Thoracic aorta (tissue), 2 donors: Measurements from ENCODE around the gene SSRP1. TPM values are rescaled to one million over a fixed set of nuclear protein-coding genes. Genes with fewer than 3 reads are reported as not detected.

Source experiments
- ATAC-seq: fragments of 150-250 bp; one replicate; pipeline ENCODE4 v1.8.0; 2017; ENCODE audit warnings: low read depth; ENCODE audit not compliant: insufficient number of reproducible peaks, low FRiP score
- DNase-seq: peaks from one replicate; pipeline ENCODE4 v3.0.0-alpha.2; 2020; ENCODE audit warnings: low spot score
- H3K27ac ChIP-seq, 2 donors: fragments of 200-600 bp; sonication (generic); 1 replicate in 1 of 2; 2 replicates in 1 of 2; pipeline ENCODE4 v1.5.1; 2016; ENCODE audit warnings: mild to moderate bottlenecking in 2 of 2, moderate library complexity in 2 of 2
- H3K27me3 ChIP-seq: fragments of 200-600 bp; sonication (generic); replicated peaks from 2 replicates; pipeline ENCODE4 v1.6.0; 2016; ENCODE audit warnings: mild to moderate bottlenecking; ENCODE audit not compliant: insufficient read depth
- H3K36me3 ChIP-seq: fragments of 200-600 bp; sonication (generic); one replicate; pipeline ENCODE4 v1.5.1; 2016
- H3K4me1 ChIP-seq, 2 donors: fragments of 200-600 bp; sonication (generic); 1 replicate in 1 of 2; 2 replicates in 1 of 2; pipeline versions ENCODE4 v1.5.1 to v1.6.0; 2016; ENCODE audit warnings: low read depth in 2 of 2, mild to moderate bottlenecking in 1 of 2; ENCODE audit not compliant: control insufficient read depth in 1 of 2
- H3K4me3 ChIP-seq: fragments of 200-600 bp; sonication (generic); 2 replicates; pipeline ENCODE4 v1.5.1; 2016; ENCODE audit warnings: mild to moderate bottlenecking
- H3K9me3 ChIP-seq: fragments of 200-600 bp; sonication (generic); 2 replicates; pipeline ENCODE4 v1.5.1; 2016
- CTCF ChIP-seq: fragments of 200-600 bp; sonication (generic); IDR thresholded peaks from one replicate; pipeline ENCODE4 v1.5.1; 2019; ENCODE audit warnings: antibody characterized with exemption
- total RNA-seq, 2 donors: library from RNA; depleted of rRNA; stranded (reverse); fragments of >200 nt; gene quantifications; one replicate each; pipeline versions ENCODE4 v1.1.0 to v1.2.3, GENCODE V29; 2016

Gene SSRP1
- total RNA-seq, 2 donors from 2014 or later, result 42.0 to 51.4 TPM

- Histone ChIP-seq H3K27ac (no peak overlapping the region), H3K9me3 (no peaks in the 10 kb centered on the region), H3K27me3 (no peaks in the 10 kb centered on the region), H3K4me1 (no peaks in the 10 kb centered on the region), H3K4me3 (no peak overlapping the region), H3K36me3 (no peaks in the 10 kb centered on the region)
- no peak for TF ChIP-seq CTCF
- DNase-seq (no peak), ATAC-seq (no peak)
Measured at GRCh38 chr11:57359396-57359795, 23.7 kb upstream of the SSRP1 start.

GRCh38 chr11:57358991-57359390 is 23.3 kb upstream of the SSRP1 start:
- TF ChIP-seq CTCF, result no peak
- no peak for ATAC-seq
- Histone ChIP-seq H3K9me3 (no peaks in the 10 kb centered on the region), H3K27ac (no peak overlapping the region), H3K4me1 (no peaks in the 10 kb centered on the region), H3K27me3 (no peaks in the 10 kb centered on the region), H3K4me3 (no peak overlapping the region), H3K36me3 (no peaks in the 10 kb centered on the region)
- no peak for DNase-seq

GRCh38 chr11:57358543-57358961 is 22.9 kb upstream of the SSRP1 start:
- no peak overlapping the region for H3K4me3 ChIP-seq
- H3K9me3 ChIP-seq, result no peaks in the 10 kb centered on the region
- ATAC-seq (no peak), DNase-seq (no peak)
- no peak for TF ChIP-seq CTCF
- H3K27me3 ChIP-seq, result no peaks in the 10 kb centered on the region
- no peak overlapping the region for H3K27ac ChIP-seq
- H3K4me1 ChIP-seq, result no peaks in the 10 kb centered on the region
- no peaks in the 10 kb centered on the region for H3K36me3 ChIP-seq

GRCh38 chr11:57357856-57358255 is 22.2 kb upstream of the SSRP1 start:
- Histone ChIP-seq H3K27me3 (no peaks in the 10 kb centered on the region), H3K9me3 (no peaks in the 10 kb centered on the region), H3K4me1 (no peaks in the 10 kb centered on the region), H3K36me3 (no peaks in the 10 kb centered on the region), H3K4me3 (no peak overlapping the region), H3K27ac (no peak overlapping the region)
- ATAC-seq, result no peak
- TF ChIP-seq CTCF, result no peak
- no peak for DNase-seq

GRCh38 chr11:57357310-57357709 is 21.6 kb upstream of the SSRP1 start:
- ATAC-seq (no peak), DNase-seq (no peak)
- Histone ChIP-seq H3K4me3 (no peak overlapping the region), H3K9me3 (no peaks in the 10 kb centered on the region), H3K4me1 (no peaks in the 10 kb centered on the region), H3K36me3 (no peaks in the 10 kb centered on the region), H3K27ac (no peak overlapping the region), H3K27me3 (no peaks in the 10 kb centered on the region)
- TF ChIP-seq CTCF, result no peak
